Measurements from ENCODE around the gene XRCC1. TPM values are rescaled to one million over a fixed set of nuclear protein-coding genes. Genes with fewer than 3 reads are reported as not detected.
"Not testable (repeated sequence)": the region's sequence is repeated elsewhere in the genome, so short reads cannot be mapped to it uniquely, and the experiment has no call there.

Gene XRCC1
- total RNA-seq, 1 donor from 2014 or later: 14.6 TPM

GRCh38 chr19:43606569-43607229, 31.4 kb upstream of the XRCC1 start:
- H2AFZ ChIP-seq (ENCODE audit: low read depth, low read length): no peak overlapping the region
- H3K79me2 ChIP-seq (ENCODE audit: insufficient read depth, low read length): peaks cover 31% of the 10 kb centered on the region
- H3K4me1 ChIP-seq (ENCODE audit: insufficient read depth, low read length): peaks cover 13% of the 10 kb centered on the region
- H3K4me2 ChIP-seq (ENCODE audit: low read length): no peak overlapping the region
- H3K9me3 Mint-ChIP-seq (ENCODE audit: unreplicated experiment): no peaks in the 10 kb centered on the region
- no peak for DNase-seq (ENCODE audit: low read depth)
- FAIRE-seq: no peak
- H4K20me1 ChIP-seq (ENCODE audit: insufficient read depth, low read length): peaks cover 31% of the 10 kb centered on the region
- TF ChIP-seq CTCF (IDR thresholded peaks at IDR 0.05; ENCODE audit: insufficient read depth, low read depth, low read length) (no peak), EZH2 (IDR thresholded peaks at IDR 0.05; ENCODE audit: insufficient read depth, low read length) (no peak)
- H3K36me3 Mint-ChIP-seq (ENCODE audit: low read depth, unreplicated experiment): peaks cover 14% of the 10 kb centered on the region
- no peak overlapping the region for H3K27ac Mint-ChIP-seq (ENCODE audit: unreplicated experiment)
- H3K9me3 ChIP-seq (ENCODE audit: insufficient read depth, low read depth, low read length): no peaks in the 10 kb centered on the region
- no peak overlapping the region for H3K9ac ChIP-seq (ENCODE audit: low read length)
- H3K4me3 ChIP-seq (ENCODE audit: insufficient read depth, low read depth, low read length): no peak overlapping the region
- no peaks in the 10 kb centered on the region for H3K27me3 Mint-ChIP-seq (ENCODE audit: low read depth, unreplicated experiment)
- H3K36me3 ChIP-seq (ENCODE audit: insufficient read depth, low read length): no peaks in the 10 kb centered on the region
- no peak overlapping the region for H3K4me3 Mint-ChIP-seq (ENCODE audit: unreplicated experiment)
- H3K27me3 ChIP-seq (ENCODE audit: insufficient read depth, low read length): no peaks in the 10 kb centered on the region
- peaks cover 6% of the 10 kb centered on the region for H3K4me1 Mint-ChIP-seq (ENCODE audit: low read depth, unreplicated experiment)
- no peak overlapping the region for H3K27ac ChIP-seq (ENCODE audit: low read depth, low read length)

GRCh38 chr19:43605875-43606568, 30.7 kb upstream of the XRCC1 start:
- H3K27me3 Mint-ChIP-seq (ENCODE audit: low read depth, unreplicated experiment): no peaks in the 10 kb centered on the region
- FAIRE-seq (no peak), DNase-seq (ENCODE audit: low read depth) (no peak)
- Histone ChIP-seq H2AFZ (ENCODE audit: low read depth, low read length) (no peak overlapping the region), H3K9me3 (ENCODE audit: insufficient read depth, low read depth, low read length) (no peaks in the 10 kb centered on the region), H3K36me3 (ENCODE audit: insufficient read depth, low read length) (no peaks in the 10 kb centered on the region), H3K9ac (ENCODE audit: low read length) (no peak overlapping the region), H3K27me3 (ENCODE audit: insufficient read depth, low read length) (no peaks in the 10 kb centered on the region), H3K4me3 (ENCODE audit: insufficient read depth, low read depth, low read length) (no peak overlapping the region), H3K79me2 (ENCODE audit: insufficient read depth, low read length) (peaks cover 26% of the 10 kb centered on the region), H4K20me1 (ENCODE audit: insufficient read depth, low read length) (peaks cover 26% of the 10 kb centered on the region), H3K4me2 (ENCODE audit: low read length) (no peak overlapping the region), H3K4me1 (ENCODE audit: insufficient read depth, low read length) (peaks cover 11% of the 10 kb centered on the region), H3K27ac (ENCODE audit: low read depth, low read length) (no peak overlapping the region)
- H3K9me3 Mint-ChIP-seq (ENCODE audit: unreplicated experiment): no peaks in the 10 kb centered on the region
- H3K4me1 Mint-ChIP-seq (ENCODE audit: low read depth, unreplicated experiment): peaks cover 6% of the 10 kb centered on the region
- peaks cover 10% of the 10 kb centered on the region for H3K36me3 Mint-ChIP-seq (ENCODE audit: low read depth, unreplicated experiment)
- no peak overlapping the region for H3K4me3 Mint-ChIP-seq (ENCODE audit: unreplicated experiment)
- TF ChIP-seq EZH2 (IDR thresholded peaks at IDR 0.05; ENCODE audit: insufficient read depth, low read length) (no peak), CTCF (IDR thresholded peaks at IDR 0.05; ENCODE audit: insufficient read depth, low read depth, low read length) (no peak)
- no peak overlapping the region for H3K27ac Mint-ChIP-seq (ENCODE audit: unreplicated experiment)

- H3K9me3 ChIP-seq (ENCODE audit: insufficient read depth, low read depth, low read length); H3K27me3 ChIP-seq (ENCODE audit: insufficient read depth, low read length); H3K4me3 ChIP-seq (ENCODE audit: insufficient read depth, low read depth, low read length); H4K20me1 ChIP-seq (ENCODE audit: insufficient read depth, low read length); H3K27ac Mint-ChIP-seq (ENCODE audit: unreplicated experiment); H3K9ac ChIP-seq (ENCODE audit: low read length); H3K36me3 ChIP-seq (ENCODE audit: insufficient read depth, low read length); H3K27me3 Mint-ChIP-seq (ENCODE audit: low read depth, unreplicated experiment); FAIRE-seq; DNase-seq (ENCODE audit: low read depth); H3K27ac ChIP-seq (ENCODE audit: low read depth, low read length); H3K36me3 Mint-ChIP-seq (ENCODE audit: low read depth, unreplicated experiment); H3K4me3 Mint-ChIP-seq (ENCODE audit: unreplicated experiment); H3K9me3 Mint-ChIP-seq (ENCODE audit: unreplicated experiment); H3K4me2 ChIP-seq (ENCODE audit: low read length); H2AFZ ChIP-seq (ENCODE audit: low read depth, low read length): not testable (repeated sequence)
- Histone ChIP-seq H3K4me1 (ENCODE audit: insufficient read depth, low read length) (peaks cover 16% of the 10 kb centered on the region), H3K79me2 (ENCODE audit: insufficient read depth, low read length) (peaks cover 38% of the 10 kb centered on the region)
- peaks cover 13% of the 10 kb centered on the region for H3K4me1 Mint-ChIP-seq (ENCODE audit: low read depth, unreplicated experiment)
Observed at GRCh38 chr19:43600326-43600725, 25.0 kb upstream of the XRCC1 start.
